Ammon's horn (tissue), 1 donor: Measurements from ENCODE around the gene MLH1.
"Not testable (repeated sequence)": the region's sequence is repeated elsewhere in the genome, so short reads cannot be mapped to it uniquely, and the experiment has no call there.

Experiments used
- DNase-seq: peaks from one replicate; pipeline ENCODE4 v3.0.0-alpha.2; 2016; ENCODE audit warnings: low spot score

Gene MLH1

DNA sequence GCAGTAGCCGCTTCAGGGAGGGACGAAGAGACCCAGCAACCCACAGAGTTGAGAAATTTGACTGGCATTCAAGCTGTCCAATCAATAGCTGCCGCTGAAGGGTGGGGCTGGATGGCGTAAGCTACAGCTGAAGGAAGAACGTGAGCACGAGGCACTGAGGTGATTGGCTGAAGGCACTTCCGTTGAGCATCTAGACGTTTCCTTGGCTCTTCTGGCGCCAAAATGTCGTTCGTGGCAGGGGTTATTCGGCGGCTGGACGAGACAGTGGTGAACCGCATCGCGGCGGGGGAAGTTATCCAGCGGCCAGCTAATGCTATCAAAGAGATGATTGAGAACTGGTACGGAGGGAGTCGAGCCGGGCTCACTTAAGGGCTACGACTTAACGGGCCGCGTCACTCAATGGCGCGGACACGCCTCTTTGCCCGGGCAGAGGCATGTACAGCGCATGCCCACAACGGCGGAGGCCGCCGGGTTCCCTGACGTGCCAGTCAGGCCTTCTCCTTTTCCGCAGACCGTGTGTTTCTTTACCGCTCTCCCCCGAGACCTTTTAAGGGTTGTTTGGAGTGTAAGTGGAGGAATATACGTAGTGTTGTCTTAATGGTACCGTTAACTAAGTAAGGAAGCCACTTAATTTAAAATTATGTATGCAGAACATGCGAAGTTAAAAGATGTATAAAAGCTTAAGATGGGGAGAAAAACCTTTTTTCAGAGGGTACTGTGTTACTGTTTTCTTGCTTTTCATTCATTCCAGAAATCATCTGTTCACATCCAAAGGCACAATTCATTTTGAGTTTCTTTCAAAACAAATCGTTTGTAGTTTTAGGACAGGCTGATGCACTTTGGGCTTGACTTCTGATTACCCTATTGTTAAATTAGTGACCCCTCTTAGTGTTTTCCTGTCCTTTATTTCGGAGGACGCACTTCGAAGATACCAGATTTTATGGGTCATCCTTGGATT, at the start of gene MLH1:
Gene MLH1 (plus strand): TSS at position 193 of the 958 bp plus-strand sequence. CDS start 30 bp downstream, at position 223.
- DNase-seq: peak; percentile 100

DNA sequence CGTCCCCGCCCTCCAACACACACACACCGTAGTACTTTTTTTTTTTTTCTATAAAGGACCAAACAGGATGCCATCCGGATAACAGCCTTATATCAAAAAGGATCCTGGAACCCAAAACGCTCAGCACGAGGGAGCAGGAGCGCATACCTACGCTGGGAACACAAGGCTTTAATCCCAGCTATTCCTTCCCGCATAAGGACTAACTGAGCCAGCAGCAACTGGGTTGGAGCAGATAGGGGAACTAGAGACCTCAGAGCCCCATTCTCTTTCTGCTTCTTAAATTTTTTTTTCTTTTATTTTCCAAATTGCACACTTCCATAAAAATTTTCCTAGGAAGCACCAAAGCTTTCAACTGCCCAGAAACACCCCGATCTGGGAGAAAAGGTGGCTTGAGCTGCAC, 49.7 kb upstream of the MLH1 start:
- no peak for DNase-seq

DNA sequence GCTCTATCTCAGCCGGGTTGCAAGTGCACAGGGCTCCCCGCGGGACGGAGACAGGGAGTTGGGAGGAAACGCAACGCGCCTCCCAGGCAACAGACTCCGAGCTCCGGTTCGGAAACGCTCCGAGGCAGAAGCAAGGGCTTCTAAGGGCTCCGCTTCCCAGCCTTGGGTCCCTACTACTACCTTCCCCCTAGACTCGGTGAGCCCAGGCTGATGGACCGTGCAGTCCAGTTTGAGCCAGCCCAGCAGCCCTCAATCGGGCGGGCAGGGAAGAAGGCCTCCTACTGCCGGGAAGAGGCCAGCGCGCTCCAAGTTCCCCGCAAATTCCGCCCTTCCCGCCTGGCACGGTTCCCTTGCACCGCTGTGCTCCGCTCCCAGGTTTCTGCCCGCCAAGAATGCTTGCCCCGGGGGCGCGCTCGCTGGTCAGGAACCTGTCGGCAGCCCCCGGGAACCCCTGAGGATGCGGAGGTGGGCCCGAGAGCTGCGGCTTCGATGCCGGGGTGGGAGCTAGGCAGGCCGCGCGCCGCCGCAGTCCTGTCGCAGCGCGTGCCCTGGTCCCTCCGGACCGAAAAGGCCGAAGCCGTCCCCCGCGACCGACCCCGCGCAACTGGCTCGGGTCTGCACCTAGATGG, 49.2 kb upstream of the MLH1 start:
- DNase-seq: peak; percentile 65

DNA sequence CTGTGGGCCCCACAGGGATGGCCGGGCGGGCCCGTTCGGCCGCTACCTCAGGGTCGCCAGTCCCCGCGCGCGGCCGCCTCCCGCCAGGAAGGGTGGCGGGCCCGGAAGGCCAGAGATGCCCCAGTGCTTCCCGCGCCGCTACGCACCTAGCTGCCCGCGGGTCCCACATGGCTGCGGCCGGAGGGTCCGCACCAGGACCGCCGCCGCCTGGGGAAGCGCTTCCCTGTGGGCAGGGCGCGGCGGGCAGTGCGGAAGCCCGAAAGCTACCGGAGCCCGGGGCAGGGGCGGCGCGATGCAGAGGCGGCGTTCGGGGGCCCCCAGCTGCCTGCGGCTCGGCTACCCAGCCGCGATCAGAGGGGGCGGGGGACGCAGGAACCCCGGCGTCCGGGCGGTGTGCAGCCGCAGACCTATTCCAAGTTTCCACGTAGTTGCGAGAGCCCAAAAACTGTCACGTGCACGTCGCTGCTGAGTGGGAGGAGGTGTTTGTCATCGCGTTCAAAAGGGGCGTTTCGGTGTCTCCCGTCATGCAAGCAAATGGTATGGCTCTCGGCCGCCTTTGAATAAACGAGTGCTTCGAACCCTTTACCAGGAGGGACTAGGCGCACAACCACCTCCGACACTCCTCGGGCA, 48.6 kb upstream of the MLH1 start, which contains the start of gene TRANK1:
Gene TRANK1 (minus strand): TSS at position 414 of the 630 bp plus-strand sequence. CDS start 245 bp downstream, at position 169.
- peak; percentile 74 for DNase-seq

DNA sequence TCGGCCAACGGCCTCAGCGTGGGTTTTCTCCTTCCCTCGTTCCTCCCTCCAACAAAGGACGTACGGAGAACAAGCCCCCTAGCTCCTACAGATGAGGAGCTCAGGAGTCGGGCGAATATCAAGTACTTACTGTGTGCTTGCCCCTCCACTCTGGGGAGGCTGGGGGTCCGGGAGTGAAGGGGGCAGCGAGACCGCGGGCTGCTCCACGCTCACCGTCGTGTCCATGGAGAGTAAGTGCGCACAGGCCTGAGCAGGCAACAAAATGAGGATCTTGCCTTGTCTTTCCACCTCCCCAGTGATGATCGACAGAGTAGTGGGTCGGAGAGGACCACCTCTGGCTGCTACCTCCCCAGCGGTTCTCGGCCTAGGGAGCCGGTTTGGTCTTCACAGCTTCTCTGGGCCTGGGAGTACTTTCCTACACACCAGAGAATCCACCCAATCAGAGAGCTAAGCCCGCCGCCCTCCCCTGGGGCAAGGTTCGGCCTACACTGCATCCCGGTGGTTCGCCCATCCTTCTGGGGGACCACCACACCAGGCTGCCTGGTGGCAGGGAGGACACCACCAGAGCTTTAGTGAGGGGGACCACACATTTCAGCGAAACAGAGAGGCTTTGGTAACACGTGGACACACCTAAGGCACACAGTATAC, 47.9 kb upstream of the MLH1 start:
- no peak for DNase-seq

DNA sequence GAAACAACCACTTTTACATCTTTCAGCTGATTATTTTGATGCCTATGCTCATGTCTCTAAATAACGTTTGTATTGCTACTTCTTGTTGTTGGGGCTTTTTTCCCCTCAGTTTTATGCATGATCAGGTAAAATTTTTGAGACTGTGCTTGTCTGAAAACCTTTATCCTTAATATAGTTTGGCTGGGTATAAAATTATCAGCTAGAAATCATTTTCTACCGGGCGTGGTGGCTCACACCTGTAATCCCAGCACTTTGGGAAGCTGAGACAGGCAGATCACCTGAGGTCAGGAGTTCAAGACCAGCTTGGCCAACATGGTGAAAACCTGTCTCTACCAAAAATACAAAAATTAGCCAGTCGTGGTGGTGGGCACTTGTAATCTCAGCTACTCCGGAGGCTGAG, 45.5 kb upstream of the MLH1 start:
- not testable (repeated sequence) for DNase-seq

DNA sequence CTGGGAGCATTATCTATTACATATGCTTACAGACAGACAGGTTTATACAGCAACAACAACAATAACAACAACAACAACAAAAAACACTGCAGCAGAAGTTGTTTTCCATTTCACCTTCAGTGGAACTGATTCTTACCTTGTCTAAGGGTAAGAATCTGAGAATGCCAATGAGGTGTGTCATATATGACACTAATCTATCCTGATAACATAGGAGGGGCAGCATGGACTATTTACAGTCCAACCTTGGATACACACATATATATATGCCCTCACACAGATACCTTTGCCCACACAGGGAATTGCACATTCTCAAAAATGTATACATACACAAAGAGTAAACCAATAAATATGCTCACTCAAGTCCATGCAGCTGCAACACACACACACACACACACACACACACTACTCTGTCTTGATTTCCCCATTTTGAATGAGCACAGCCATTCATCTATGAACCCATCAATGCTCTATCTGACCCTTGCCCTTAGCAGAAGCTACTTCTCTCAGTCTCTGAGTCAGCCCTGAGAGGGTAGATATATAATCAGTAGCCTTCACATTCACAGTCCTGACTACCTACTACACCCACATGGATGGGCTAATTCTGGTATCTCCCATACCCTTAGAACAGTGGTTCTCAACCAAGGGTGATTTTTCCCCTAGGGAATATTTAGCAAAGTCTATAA, 38.7 kb upstream of the MLH1 start:
- no peak for DNase-seq

DNA sequence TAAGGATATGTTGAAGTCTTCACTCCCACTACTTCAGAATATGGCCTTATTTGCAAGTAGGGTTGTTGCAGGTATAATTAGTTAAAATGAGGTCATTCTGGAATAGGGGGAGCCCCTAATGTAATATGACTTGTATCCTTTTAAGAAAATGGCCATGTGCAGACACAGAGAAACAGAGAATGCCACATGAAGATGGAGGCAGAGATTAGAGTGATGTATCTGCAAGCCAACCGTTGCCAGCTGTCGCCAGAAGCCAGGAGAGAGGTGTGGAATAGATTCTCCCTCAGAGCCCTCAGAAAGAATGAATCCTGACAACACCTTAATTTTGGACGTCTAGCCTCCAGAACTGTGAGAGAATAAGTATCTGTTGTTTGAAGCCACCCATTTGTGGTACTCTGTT, 37.2 kb upstream of the MLH1 start:
- DNase-seq: no peak

DNA sequence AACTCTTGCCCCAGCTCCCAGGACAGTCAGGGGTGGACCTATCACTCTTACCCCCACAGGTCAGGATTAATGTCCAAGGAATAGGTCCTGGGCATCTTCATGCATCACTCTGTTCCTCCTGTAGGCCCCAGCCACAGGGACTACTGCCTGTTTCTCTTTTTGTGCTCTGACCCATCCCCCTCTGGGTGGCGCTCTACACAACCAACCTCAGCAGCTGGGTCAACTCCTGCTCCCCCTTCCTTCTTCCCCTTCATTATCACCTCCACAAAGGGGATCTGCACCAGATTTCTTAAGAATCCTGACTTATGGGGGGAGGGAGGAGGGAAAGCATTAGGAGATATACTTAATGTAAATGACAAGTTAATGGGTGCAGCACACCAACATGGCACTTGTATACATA, 36.3 kb upstream of the MLH1 start:
- no peak for DNase-seq

DNA sequence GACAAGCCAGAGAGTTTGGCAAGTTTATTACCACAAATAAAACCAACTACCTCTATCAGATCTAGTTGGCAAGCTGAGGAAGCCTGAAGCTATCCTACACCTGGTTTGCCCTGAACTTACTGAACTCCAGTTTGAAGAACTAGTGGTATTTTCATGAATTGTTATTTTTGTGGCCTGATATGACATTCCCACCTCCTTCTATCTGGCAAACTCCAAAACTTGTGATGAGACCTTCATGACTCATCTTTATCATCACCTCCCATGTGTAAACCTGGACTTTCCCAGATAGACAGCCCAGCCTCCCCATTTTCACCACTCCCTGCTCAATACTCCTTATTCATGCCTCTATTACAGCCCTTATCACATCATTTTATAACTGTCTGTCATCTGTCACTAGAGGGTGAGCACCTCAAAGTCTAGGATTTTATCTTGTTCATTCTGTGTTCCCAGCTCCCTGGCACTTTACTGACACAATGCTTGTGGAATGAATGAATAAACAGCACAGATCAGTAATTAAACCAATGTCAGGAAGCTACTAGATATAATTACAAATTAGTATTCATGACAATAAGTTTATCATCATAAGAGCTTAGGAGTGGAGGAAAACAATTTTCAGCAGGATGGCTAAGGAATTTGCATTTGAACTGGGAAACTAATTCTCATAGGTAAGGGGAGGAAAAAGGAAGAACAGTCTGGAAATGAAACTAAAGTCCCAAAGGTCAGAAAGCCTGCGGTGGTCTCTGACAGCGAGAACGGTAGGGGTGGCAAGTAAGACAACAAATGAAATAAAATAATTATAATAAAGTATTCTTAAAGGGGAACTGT, 35.2 kb upstream of the MLH1 start:
- no peak for DNase-seq

DNA sequence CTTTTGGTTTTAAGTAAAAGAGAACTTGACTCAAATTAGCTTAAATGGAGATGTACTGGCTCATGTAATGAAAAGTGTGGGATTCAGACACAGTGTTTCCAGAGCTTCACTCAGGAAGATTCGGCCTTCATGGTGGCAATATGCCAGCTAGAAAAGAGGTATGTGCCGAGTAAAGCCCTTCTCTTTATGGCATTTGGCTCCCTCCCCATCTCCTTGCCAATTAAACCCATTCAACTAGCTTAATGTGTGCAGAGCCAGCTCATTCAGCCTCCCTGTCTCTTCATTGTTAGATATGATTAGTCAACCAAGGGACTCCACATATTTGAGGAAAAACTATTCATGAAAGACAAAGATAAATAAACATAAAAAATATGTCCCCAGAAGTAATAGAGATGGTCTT, 33.5 kb upstream of the MLH1 start:
- no peak for DNase-seq

DNA sequence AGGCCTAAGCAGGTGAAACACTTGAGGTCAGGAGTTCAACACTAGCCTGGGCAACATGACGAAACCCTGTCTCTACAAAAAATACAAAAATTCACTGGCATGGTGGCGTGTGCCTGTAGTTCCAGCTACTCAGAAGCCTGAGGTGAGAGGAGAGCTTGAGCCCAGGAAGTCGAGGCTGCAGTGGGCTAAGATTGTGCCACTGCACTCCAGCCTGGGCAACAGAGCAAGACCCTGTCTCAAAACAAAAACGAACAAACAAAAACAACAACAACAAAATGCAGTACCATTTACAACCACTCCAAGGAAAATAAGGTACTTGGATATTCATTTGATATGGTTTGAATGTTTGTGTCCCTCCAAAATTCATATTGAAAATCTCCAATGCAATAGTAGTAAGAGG, 32.8 kb upstream of the MLH1 start:
- no peak for DNase-seq

DNA sequence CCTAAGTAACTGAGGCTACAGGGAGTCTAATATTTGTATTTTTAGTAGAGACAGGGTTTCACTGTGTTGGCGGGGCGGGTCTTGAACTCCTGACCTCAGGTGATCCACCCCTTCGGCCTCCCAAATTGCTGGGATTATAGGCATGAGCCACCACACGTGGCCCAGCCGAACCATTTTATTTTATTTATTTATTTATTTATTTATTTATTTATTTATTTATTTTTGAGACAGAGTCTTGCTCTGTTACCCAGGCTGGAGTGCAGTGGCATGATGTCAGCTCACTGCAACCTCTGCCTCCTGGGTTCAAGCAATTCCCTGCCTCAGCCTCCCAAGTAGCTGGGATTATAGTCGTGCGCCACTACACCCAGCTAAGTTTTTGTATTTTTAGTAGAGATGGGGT, 30.3 kb upstream of the MLH1 start:
- DNase-seq: not testable (repeated sequence)

DNA sequence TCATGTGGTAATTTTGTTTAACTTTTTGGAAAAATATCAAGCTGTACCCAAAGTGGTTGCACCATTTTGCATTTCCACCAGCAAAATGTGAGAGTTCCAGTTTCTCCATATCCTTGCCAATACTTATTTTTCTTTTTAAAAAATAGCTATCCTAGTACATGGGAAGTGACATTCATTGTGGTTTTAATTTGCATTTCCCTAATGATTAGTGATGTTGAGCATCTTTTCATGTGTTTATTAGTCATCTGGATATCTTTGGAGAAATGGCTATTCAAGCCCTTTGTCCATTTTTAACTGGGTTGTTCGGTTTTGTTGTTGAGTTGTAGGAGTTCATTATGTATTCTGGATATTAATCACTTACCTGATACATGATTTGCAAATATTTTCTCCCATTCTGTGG, 29.0 kb upstream of the MLH1 start:
- no peak for DNase-seq

DNA sequence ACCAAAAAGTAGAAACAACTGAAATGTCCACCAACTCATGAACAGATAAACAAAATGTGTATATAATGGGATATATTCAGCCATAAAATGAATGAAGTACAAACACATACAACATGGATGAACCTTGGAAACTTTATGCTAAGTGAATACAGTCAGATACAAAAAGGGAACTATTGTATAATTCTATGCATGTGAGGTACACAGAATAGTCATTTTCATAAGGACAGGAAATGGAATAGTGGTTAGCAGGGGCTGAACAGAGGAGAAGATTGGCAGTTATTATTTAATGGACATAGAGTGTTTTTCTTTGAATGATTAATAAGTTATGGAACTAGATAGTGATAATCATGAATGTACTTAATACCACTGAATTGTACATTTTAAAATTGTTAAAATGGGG, 28.5 kb upstream of the MLH1 start:
- DNase-seq: no peak

DNA sequence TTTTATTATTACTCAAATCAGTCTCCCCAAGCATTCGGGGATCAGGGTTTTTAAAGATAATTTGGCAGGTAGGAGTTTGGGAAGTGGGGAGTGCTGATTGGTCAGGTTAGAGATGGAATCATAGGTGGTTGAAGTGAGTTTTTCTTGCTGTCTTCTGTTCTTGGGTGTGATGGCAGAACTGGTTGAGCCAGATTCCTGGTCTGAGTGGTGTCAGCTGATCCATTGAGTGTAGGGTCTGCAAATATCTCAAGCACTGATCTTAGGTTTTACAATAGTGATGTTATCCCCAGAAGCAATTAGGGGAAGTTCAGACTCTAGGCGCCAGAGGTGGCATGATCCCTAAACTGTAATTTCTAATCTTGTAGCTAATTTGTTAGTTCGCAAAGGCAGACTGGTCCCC, 27.9 kb upstream of the MLH1 start:
- DNase-seq: no peak

DNA sequence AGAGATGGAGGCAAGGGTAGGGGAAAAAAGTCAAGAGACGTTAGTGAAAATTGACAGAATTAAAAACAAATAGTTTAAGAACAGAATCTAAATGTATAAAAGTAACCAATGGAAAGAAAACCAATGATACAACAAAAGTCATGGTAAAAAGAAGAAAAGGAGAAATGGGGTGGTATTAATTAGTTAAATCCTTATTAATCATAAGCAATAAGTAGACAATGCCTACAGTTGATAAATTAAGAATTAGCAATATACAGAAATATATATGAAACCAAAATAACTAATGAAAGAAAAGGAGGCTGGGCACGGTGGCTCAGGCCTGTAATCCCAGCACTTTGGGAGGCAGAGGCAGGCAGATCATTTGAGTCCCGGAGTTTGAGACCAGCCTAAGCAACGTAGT, 24.2 kb upstream of the MLH1 start:
- DNase-seq: no peak

DNA sequence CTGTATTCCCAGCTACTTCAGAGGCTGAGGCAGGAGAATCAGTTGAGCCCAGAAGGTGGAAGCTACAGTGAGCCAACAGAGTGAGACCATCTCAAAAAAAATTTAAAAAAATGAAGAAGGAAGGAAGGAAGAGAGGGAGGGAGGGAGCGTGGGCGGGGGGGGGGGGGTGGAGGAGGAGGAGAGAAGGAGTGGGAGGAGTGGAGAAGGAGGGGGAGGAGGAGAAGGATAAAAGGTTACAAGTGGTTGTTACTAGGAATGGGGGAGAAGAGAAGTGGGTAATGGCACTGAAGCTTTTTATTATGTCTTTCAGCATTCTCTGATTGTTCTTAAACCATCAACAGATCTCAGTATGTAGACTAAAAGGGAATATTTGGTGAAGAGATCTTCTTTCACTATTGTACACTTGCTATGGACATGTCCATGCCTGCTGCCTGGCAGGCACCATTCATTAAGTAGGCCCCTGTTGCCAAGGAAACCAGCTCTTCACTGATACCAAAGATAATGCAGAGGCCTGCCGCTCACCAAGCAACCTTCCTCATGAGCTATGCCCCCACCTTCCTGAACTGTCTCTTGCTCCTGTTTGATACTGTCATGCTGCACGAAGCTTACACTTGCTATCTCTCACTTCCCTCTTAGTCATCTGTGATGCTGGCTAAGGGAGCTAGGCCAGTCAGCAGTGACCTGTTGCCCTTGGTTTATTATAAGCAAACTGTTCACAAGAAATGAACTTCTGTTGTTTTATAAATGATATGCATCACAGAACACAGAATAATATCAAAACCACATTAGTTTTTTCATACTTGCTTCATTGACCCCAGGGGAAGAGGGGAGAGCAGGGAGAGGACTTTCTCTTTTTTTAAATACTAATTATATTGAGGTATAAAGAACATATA, 23.5 kb upstream of the MLH1 start:
- DNase-seq: peak; percentile 70

DNA sequence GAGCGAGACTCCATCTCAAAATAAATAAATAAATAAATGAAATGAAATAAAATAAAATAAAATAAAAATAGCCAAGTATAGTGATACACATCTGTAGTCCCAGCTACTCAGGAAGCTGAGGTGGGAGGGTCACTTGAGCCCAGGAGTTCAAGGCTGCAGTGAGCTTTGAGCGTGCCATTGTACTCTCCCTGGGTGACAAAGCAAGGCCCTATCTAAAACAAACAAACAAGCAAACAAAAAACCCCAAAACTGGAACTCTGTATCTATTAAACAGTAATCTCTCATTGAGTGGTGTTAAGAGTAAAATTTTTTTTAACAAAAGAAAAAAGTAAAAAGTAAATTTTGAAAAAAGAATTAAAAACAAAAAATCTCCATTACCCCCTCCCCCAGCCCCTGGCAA, 21.2 kb upstream of the MLH1 start:
- no peak for DNase-seq

DNA sequence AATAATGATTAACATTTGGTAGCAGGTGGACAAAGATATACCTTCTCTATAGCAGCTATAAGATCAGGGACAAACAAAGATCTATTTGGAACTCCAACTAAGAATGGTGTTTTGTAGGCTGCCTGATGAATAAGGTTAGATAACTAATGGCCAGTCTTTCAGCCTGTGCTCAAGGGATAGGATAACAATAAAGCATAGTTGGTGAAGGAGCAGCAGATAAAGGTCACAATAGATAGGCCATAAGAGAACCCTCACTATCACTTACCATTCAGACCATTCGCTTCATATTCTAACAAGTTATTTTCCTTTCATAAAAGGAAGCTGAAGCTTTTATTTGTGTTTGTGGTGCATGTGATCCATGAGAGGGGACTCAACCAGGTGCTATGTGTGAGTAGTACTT, 20.2 kb upstream of the MLH1 start:
- no peak for DNase-seq
